Aorta (tissue), 5 donors: ENCODE measurements around the gene ANKRD11. TPM values are rescaled to one million over a fixed set of nuclear protein-coding genes. Genes with fewer than 3 reads are reported as not detected.
"Not testable (repeated sequence)": the region's sequence is repeated elsewhere in the genome, so short reads cannot be mapped to it uniquely, and the experiment has no call there.

ENCODE experiments used
- ATAC-seq: fragments of 200-7000 bp; cut with Tn5 transposase; one replicate; pipeline ENCODE4 v1.9.1; 2022; ENCODE audit warnings: moderate library complexity; ENCODE audit not compliant: low FRiP score
- DNase-seq, 2 donors: peaks; one replicate each; pipeline ENCODE4 v3.0.0-alpha.2; 2020
- H3K27ac ChIP-seq, 2 donors: one replicate each; pipeline ENCODE4 v1.5.1; 2013; ENCODE audit warnings: low read length in 2 of 2, mild to moderate bottlenecking in 2 of 2, moderate library complexity in 2 of 2, control low read depth in 1 of 2, inconsistent platforms in 1 of 2, low read depth in 1 of 2
- H3K27me3 ChIP-seq, 2 donors: one replicate each; pipeline ENCODE4 v1.6.1; 2013; ENCODE audit warnings: control low read depth in 1 of 2, low read length in 1 of 2, mild to moderate bottlenecking in 1 of 2, moderate library complexity in 1 of 2; ENCODE audit not compliant: insufficient read depth in 2 of 2, control insufficient read depth in 1 of 2
- H3K36me3 ChIP-seq, 2 donors: one replicate each; pipeline ENCODE4 v1.6.1; 2013; ENCODE audit warnings: control low read depth in 1 of 2, low read length in 1 of 2, mild to moderate bottlenecking in 1 of 2; ENCODE audit not compliant: insufficient read depth in 2 of 2, control insufficient read depth in 1 of 2
- H3K4me1 ChIP-seq, 2 donors: one replicate each; pipeline ENCODE4 v1.6.1; 2013; ENCODE audit warnings: low read length in 2 of 2, control low read depth in 1 of 2, mild to moderate bottlenecking in 1 of 2, moderate library complexity in 1 of 2; ENCODE audit not compliant: insufficient read depth in 2 of 2, control insufficient read depth in 1 of 2
- H3K4me3 ChIP-seq, 2 donors: one replicate each; pipeline ENCODE4 v1.5.1; 2013; ENCODE audit warnings: low read length in 2 of 2, control low read depth in 1 of 2, mild to moderate bottlenecking in 1 of 2
- H3K9me3 ChIP-seq: one replicate; pipeline ENCODE4 v1.6.1; 2013; ENCODE audit warnings: mild to moderate bottlenecking, low read length; ENCODE audit not compliant: control insufficient read depth
- WGBS, 2 donors: extraction: QIAGEN DNeasy Blood & Tissue Kit; methylation state at CpG; one replicate each; pipeline ENCODE4 v1.1.7; 2013; 5-methylcytosine and 5-hydroxymethylcytosine counted together
- intact Hi-C, 2 donors: fragments of 100-400 bp; cut with DNase I; formaldehyde crosslinking; loops; one replicate each; pipeline versions ENCODE4 v1.14.2 to v1.15.0; 2022
- polyA plus RNA-seq, 2 donors: library from polyadenylated mRNA; stranded (reverse); fragments of 200-250 nt; gene quantifications; one replicate each; pipeline ENCODE4 v1.2.3, GENCODE V29; 2013
- total RNA-seq, 2 donors: library from RNA; stranded (reverse); fragmentation: NEBNext Ultra II Directional; extraction: Animal tissue kit (Norgen Biotek cat#: 25700); gene quantifications; one replicate each; pipeline ENCODE4 v1.2.1, GENCODE V29; 2021
- donor health status: healthy with polysubstance abuse.
- donor health status: Bipolar disorder and iron deficiency.
- donor health status: DM: no; HTN: no; CAD: no.
- donor health status: DM: no; HTN: no; CAD: no.
- donor health status: DM: yes; HTN: yes; CAD: no.

Gene ANKRD11
- total and polyA plus RNA-seq, 4 donors = 34.6 to 139 (median 90.1) TPM

- not testable (repeated sequence) for H3K36me3 ChIP-seq, DNase-seq, H3K27me3 ChIP-seq, H3K27ac ChIP-seq, H3K9me3 ChIP-seq, ATAC-seq, H3K4me1 ChIP-seq
- intact Hi-C loops = loop anchor here (10.0 kb wide), 3 partner anchors 57 to 317 kb away; partner anchors contain the start of gene RPL13 (in 1 of the 2)
- 2% methylated on average over 30 to 45 of the region's 45 CpGs for WGBS, 2 donors
- H3K4me3 ChIP-seq = peak overlapping the region in 1 of 2 donors; percentile 10
These were observed 242.7 kb downstream of the ANKRD11 start for GRCh38 chr16:89247734-89248075.

- WGBS, 2 donors = 2% methylated on average over 55 to 78 of the region's 78 CpGs
- no peak overlapping the region for H3K27ac ChIP-seq
These were observed 243.2 kb downstream of the ANKRD11 start for GRCh38 chr16:89246903-89247733.

GRCh38 chr16:89246383-89246902, 243.9 kb downstream of the ANKRD11 start:
- intact Hi-C loops = loop anchor here (10.0 kb wide), 3 partner anchors 58 to 318 kb away; partner anchors contain the start of gene RPL13 (in 1 of the 2)
- ATAC-seq (no peak), DNase-seq (peak in 1 of 2 donors; percentile 11)
- Histone ChIP-seq H3K4me1 (no peaks in the 10 kb centered on the region), H3K27me3 (no peaks in the 10 kb centered on the region), H3K4me3 (no peak overlapping the region), H3K27ac (no peak overlapping the region), H3K36me3 (no peaks in the 10 kb centered on the region), H3K9me3 (no peaks in the 10 kb centered on the region)
- 56% methylated on average over 13 of the region's 13 CpGs for WGBS, 2 donors

More at GRCh38 chr16:89246903-89247733, 243.2 kb downstream of the ANKRD11 start:
- intact Hi-C loops = loop anchor here (10.0 kb wide), 3 partner anchors 58 to 318 kb away; partner anchors contain the start of gene RPL13 (in 1 of the 2)
- Histone ChIP-seq H3K9me3 (no peaks in the 10 kb centered on the region), H3K4me3 (peak overlapping the region; percentile 10 to 13), H3K27me3 (no peaks in the 10 kb centered on the region), H3K4me1 (no peaks in the 10 kb centered on the region), H3K36me3 (no peaks in the 10 kb centered on the region)
- ATAC-seq (peak; percentile 97), DNase-seq (peak; percentile 91 to 96)

DNA sequence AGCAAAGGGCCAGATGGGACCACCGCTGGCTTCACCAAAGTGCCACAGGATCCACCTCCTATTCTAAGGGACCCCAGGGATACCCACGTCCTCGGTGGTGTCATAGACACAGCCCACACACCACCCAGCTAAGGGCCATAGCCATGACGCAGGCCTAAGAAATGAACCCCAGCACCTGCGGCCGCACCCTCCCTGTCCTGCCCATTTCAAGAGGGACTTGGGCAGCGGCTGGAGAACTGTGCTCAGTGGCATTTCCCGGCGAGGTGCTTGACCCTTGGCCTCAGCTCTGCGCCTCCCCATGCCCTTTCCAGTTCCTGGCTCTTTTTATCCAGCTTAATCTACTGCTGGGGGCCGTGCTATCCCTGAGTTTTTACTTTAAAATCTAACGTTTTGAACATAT, 245.6 kb downstream of the ANKRD11 start:
- ATAC-seq = no peak
- Histone ChIP-seq H3K9me3 (no peaks in the 10 kb centered on the region), H3K4me3 (no peak overlapping the region), H3K4me1 (no peaks in the 10 kb centered on the region), H3K27ac (no peak overlapping the region), H3K27me3 (no peaks in the 10 kb centered on the region), H3K36me3 (no peaks in the 10 kb centered on the region)
- peak in 1 of 2 donors; percentile 14 for DNase-seq
- intact Hi-C loops = loop anchor here (10.0 kb wide), 3 partner anchors 60 to 320 kb away; partner anchors contain the start of gene RPL13 (in 1 of the 2)
- WGBS, 2 donors = 61 to 62% methylated on average over 12 of the region's 12 CpGs

DNA sequence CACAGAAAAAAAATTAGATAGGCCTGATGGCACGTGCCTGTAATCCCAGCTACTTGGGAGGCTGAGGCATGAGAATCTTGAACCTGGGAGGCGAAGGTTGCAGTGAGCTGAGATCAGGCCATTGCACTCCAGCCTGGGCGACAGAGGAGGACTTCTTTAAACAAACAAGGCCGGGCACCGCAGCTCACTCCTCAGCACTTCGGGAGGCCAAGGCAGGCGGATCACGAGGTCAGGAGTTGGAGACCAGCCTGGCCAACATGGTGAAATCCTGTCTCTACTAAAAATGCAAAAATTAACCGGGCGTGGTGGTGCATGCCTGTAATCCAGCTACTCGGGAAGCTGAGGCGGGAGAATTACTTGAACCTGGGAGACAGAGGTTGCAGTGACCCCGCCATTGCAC, 246.1 kb downstream of the ANKRD11 start:
- H3K36me3 ChIP-seq, H3K4me3 ChIP-seq, DNase-seq, H3K9me3 ChIP-seq, H3K27ac ChIP-seq, H3K27me3 ChIP-seq, ATAC-seq, H3K4me1 ChIP-seq: not testable (repeated sequence)
- WGBS, 2 donors = 69 to 70% methylated on average over 13 of the region's 13 CpGs
- intact Hi-C loops = loop anchor here (10.0 kb wide), 3 partner anchors 61 to 321 kb away; partner anchors contain the start of gene RPL13 (in 1 of the 2)

DNA sequence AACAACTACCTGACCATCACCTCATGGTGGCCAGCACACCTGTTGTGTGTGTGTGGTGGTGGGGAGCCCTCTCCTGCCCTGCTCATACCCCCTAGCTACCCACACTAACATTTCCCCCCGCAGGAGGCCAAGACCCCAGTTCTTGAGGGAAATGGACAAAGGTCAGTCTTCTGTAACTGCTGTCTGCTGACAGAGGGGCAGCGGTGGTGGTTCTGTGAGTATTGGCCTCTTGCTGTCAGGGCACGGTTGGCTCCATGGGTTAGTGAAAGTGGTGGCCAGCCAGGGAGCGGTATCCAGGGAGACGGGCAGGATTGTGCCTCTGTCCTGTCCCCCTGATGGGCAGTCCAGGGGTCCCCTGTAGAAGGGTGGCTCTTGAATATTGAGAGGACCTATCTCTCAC, 246.7 kb downstream of the ANKRD11 start:
- intact Hi-C loops = loop anchor here (10.0 kb wide), 3 partner anchors 61 to 321 kb away; partner anchors contain the start of gene RPL13 (in 1 of the 2)
- H3K4me3 ChIP-seq = no peak overlapping the region
- no peaks in the 10 kb centered on the region for H3K9me3 ChIP-seq
- WGBS, 2 donors = 71 to 79% methylated on average over 5 of the region's 5 CpGs
- DNase-seq (no peak), ATAC-seq (no peak)
- no peaks in the 10 kb centered on the region for H3K27me3 ChIP-seq
- H3K36me3 ChIP-seq = no peaks in the 10 kb centered on the region
- H3K4me1 ChIP-seq = no peaks in the 10 kb centered on the region
- no peak overlapping the region for H3K27ac ChIP-seq

- no peak overlapping the region for H3K4me3 ChIP-seq
- WGBS, 2 donors = 42 to 48% methylated on average over 12 of the region's 12 CpGs
- DNase-seq (no peak), ATAC-seq (no peak)
- no peaks in the 10 kb centered on the region for H3K27me3 ChIP-seq
- no peaks in the 10 kb centered on the region for H3K9me3 ChIP-seq
- H3K4me1 ChIP-seq = no peaks in the 10 kb centered on the region
- H3K27ac ChIP-seq = no peak overlapping the region
- intact Hi-C loops = loop anchor here (10.0 kb wide), 3 partner anchors 62 to 322 kb away; partner anchors contain the start of gene RPL13 (in 1 of the 2)
- H3K36me3 ChIP-seq = no peaks in the 10 kb centered on the region
These were observed 247.6 kb downstream of the ANKRD11 start for GRCh38 chr16:89242795-89243200.

DNA sequence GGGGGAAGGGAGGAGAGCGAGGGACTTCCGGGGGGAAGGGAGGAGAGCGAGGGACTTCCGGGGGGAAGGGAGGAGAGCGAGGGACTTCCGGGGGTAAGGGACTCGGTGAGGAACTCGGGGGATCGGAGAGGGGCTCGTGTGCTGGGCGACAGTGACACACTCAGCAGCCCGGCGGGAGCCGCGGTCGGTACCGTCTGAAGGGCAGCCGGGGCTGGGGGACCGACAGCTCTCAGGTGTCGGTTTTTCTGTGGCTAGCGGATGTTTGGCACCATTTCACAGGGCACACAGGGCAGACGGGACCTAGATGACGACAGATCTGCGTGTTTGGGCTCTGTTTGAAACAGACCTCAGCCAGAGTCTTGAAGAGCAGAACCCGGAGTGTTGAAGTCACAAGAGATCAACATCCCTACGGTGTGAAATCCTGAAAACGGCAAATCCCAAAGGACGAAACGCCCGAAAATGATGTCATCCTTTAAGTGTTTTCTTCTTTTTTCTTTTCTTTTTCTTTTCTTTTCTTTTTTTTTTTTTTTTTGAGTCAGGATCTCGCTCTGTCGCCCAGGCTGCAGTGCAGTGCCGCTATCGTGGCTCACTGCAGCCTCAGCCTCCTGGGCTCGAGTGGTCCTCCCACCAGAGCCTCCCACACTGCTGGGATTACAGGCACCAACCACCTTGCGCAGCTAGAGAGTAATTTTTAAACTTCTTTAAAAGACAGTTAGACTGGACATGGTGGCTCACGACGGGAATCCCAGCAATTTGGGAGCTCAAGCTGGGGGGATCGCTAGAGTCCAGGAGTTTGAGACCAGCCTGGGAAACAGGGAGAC, 249.0 kb downstream of the ANKRD11 start:
- intact Hi-C loops = loop anchor here (10.0 kb wide), 3 partner anchors 63 to 323 kb away; partner anchors contain the start of gene RPL13 (in 1 of the 2)
- Histone ChIP-seq H3K36me3 (no peaks in the 10 kb centered on the region), H3K4me1 (no peaks in the 10 kb centered on the region), H3K27me3 (no peaks in the 10 kb centered on the region), H3K4me3 (peak overlapping the region; percentile 49 to 83), H3K27ac (peak overlapping the region; percentile 38 to 97), H3K9me3 (no peaks in the 10 kb centered on the region)
- ATAC-seq = peak; percentile 88
- peak; percentile 81 to 88 for DNase-seq
- 4 to 5% methylated on average over 36 to 39 of the region's 39 CpGs for WGBS, 2 donors
